TTC549 (cell line): Measurements from ENCODE around the gene CNOT9.

ENCODE experiments used
- FAIRE-seq: peaks from 2 replicates; lab custom pipeline; 2012; peaks lifted over from hg19 to GRCh38; lab: Jason Lieb, UNC

Gene CNOT9

DNA sequence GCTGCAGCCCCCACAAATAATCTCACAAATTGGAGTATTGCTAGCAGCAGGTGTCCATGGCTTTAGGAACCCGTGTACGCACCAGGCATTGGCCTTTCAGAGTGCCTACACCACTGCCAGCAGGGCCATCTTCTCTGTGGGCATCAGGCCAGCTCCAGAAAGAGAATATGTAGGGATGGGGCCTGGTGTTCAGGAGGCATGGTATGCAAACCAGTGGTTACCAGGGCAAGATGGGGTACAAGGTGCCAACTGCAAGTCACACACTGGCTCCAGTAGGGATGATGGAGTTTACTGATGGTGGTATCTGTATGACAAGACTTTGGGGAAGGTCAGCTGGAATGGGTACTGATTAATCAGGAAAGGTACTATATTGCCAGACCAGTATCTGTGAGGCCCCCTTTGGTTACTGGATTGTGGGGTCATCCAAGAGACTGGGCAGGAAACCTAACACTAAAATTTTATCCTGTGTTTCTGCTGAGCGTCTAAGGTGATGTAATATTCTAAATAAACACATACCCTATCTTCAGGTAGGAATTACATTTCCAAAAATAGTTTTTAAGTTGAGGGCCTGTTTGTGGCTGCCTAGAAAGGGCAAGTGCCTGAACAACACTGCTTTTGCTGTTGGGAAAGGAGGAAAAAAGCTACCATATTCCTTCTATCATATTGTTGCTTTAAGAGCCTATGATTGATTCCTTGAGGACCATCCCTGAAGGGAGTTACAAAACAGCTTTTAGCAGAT, 9.0 kb downstream of the CNOT9 start:
- FAIRE-seq: no peak

GRCh38 chr2:218578272-218578877, 9.7 kb downstream of the CNOT9 start:
- FAIRE-seq: no peak

DNA sequence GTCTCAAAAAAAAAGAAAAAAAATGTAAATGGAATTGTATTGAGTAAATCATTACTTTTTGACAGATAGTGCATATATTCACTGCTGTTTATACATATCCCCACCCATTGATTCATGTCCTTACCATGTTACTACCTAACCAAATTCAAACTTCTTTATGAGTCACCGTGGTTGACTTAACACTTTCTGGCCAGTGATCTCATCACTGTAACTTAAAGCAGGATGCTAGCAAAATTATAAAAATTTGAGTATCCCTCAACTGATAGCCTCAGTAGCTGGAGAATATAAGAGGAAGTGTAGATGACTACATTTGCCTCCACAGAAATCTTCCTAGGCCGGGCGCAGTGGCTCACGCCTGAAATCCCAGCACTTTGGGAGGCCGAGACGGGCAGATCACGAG, 13.4 kb downstream of the CNOT9 start:
- no peak for FAIRE-seq

- no peak for FAIRE-seq
Observed at GRCh38 chr2:218583983-218584850, 15.6 kb downstream of the CNOT9 start.

GRCh38 chr2:218585541-218585940, 16.9 kb downstream of the CNOT9 start:
- no peak for FAIRE-seq

DNA sequence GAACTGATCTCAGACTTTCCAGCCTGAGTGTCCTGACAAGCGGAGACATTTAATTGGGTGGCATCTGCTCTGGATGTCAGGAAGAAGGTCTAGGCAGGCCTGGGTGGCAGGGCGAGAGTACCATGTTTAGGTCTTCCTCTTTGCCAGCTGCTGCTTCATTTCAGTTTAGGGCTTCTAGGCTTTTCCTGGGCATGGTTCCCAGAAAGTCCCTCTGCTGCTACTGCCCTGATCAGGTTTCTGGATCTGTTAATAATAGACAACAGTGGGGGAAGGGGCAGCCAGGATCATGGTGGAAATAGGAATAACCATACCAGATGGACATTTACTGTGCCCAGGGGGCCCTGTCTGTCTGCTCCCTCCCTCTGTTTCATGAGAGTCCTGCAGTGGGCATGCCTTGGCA, 36.8 kb downstream of the CNOT9 start:
- no peak for FAIRE-seq

GRCh38 chr2:218607436-218608115, 38.9 kb downstream of the CNOT9 start, which contains the start of gene PLCD4:
Gene PLCD4 (plus strand): TSS chr2:218607899. CDS start chr2:218615740, 7,841 bp downstream.
- no peak for FAIRE-seq

GRCh38 chr2:218615868-218616315, 47.3 kb downstream of the CNOT9 start:
- no peak for FAIRE-seq

- FAIRE-seq: no peak
Observed at GRCh38 chr2:218618102-218618860, 49.6 kb downstream of the CNOT9 start.

DNA sequence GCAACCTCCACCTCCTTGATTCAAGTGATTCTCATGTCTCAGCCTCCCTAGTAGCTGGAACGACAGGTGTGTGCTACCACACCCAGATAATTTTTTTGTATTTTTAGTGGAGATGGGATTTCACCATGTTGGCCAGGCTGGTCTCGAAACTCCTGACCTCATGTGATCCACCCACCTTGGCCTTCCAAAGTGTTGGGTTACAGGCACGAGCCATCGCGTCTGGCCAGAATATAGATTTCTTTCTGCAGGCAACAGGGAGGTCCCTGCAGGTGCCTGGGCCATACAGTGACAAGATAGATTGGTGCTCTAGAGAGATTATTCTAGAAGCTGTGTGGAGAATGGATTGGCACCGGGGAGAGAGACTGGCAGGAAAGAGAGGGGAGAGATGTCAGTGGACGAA, 52.4 kb downstream of the CNOT9 start:
- no peak for FAIRE-seq

DNA sequence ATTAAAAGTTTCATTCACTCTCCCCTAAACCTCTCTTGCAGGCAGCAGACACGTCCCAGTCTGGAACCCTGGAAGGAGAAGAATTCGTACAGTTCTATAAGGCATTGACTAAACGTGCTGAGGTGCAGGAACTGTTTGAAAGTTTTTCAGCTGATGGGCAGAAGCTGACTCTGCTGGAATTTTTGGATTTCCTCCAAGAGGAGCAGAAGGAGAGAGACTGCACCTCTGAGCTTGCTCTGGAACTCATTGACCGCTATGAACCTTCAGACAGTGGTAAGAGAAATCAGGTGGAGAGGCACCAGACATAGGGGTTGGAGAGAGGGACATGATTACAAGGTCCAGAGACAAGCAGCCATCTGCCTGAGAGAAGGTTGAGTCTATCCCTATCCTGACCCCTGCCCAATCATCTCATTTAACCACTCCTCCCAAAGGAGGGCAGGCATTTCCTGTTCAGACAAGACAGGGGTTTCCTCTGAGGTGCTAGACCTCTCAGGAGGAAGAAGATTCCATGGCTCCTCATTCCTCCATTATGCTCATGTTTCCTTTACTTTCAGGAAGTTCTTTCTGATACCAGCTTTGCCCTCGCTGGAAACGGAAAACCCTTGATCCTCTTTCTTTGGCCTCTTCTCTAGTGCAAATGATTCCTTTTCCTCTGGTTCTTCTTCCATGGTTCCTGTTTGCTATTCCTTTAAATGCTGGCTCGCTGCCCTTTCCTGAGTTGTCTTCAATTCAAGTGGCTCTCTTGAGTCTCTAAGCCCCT, 54.1 kb downstream of the CNOT9 start:
- FAIRE-seq: no peak

DNA sequence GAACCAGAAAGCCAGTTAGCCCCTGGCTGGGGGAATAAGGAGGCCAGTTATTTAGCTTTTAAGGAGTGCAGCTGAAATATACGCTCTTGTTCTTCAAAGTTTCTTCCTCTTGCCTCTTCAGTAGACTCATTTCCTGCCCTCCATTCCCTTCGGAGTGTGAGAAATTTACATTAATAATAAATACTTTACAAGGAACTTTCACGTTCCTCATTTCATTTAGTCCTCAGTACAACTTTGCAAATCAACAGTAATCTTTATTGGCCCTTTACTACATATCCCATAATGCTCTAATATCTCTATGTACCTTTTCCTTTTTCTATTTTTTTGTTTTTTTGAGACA, 54.7 kb downstream of the CNOT9 start:
- FAIRE-seq: no peak

DNA sequence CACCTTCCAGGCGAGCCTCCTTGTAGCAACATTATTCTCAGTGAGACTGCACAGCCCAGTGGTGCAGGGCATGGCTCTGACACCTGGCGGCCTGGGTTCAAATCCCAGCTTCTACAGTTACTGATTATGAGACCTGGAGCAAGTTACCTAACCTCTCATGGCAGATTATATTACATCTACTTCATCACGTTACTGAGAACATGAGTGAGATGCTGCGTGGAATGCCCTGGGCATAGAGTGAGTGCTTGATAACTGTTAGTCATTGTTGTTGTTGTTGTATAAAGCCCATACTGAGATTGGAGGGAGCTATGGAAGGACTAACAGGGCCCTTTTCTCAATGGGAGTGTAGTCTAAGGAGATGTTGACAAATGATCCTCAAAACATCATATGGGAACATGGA, 57.7 kb downstream of the CNOT9 start:
- FAIRE-seq: no peak

- FAIRE-seq: no peak
Observed at GRCh38 chr2:218627939-218628338, 59.3 kb downstream of the CNOT9 start.

DNA sequence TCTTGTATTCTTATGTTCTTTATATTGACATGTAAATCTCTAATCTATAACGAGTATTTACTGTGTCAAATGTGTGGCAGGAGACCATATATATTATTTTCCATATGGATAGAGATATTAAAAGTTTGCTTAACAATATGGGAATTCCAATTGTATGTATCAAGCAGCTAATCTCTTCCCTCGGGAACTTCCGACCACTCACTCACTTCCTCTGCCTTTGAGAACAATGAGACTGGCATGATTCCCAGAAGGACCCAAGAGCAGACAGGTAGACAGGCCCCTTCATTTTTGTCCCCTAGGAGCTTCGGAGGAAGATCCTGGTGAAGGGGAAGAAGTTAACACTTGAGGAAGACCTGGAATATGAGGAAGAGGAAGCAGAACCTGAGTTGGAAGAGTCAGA, 63.2 kb downstream of the CNOT9 start:
- no peak for FAIRE-seq

DNA sequence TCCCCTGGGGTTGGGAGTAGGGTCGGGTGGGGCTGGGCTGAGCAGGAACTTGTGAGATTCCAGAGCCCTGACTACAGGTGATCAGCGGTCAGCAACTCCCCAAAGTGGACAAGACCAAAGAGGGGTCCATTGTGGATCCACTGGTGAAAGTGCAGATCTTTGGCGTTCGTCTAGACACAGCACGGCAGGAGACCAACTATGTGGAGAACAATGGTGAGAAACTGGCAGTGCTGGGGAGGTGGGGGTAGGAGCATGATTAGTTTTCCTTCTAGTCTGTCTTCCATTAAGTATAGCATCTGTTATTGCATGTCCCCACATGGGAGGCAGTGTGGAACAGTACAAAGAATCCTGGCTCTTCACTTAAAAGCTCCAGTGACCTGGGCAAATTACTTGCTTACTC, 67.1 kb downstream of the CNOT9 start:
- no peak for FAIRE-seq

DNA sequence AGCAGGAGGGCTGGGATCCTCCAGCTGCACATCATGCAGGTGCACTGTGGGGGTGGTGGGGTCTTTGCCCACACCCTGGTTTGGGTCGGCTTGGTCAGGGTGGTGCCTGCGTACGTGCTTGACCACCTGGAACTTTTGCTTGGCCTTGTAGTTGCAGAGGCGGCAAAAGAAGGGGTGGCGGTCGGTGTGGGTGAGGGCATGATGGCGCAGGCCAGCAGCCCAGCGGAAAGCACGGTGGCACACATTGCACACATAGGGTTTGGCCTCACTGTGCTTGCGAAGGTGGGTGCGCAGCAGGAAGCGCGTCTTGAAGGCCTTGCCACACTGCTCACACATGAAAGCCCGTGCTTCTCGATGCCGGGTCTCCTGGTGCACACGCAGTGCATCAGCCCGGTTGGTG, 69.7 kb downstream of the CNOT9 start:
- no peak for FAIRE-seq

DNA sequence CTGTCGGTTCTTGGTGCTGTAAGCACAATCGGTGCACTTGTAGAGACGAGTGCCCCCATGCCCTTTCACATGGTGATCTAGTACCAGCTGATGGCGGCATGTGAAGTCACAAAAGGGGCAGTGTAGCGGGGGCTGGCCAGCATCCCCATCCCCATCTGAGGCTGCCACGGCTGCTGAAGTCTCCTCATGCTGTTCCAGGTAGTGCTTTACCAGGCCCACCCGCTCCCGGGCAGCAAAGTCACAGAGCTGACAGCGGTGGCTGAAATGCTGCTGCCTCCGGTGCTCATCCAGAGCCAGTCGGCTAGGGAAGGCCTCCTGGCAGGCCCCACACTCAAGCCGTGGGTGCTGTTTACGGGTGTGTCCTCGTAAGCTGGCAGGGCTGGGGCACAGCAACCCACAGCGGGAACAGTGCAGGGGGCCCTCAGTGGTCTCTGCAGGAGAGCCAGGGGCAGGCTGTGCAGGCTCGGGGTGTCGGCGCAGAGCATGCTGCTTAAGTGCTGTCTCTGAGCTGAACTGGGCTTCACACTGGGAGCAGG, 73.5 kb downstream of the CNOT9 start:
- no peak for FAIRE-seq

DNA sequence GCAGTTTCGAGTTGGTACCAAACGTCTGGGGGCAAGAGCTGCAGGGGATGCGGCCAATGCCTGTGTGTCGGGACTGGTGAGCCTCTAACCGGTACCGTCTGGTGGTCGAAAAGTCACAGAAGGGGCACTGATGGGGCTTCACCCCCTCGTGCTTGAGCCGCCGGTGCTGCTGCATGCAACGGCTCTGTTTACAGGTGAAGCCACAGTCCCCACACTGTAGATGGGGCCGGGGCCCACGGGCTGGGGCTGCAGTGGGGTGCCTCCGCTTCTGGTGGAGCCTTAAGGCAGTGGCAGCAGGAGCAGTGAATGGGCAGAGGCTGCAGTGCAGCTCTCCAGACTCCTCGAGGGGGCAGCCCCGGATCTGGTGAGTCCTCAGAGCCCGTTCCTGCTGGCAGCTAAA, 74.1 kb downstream of the CNOT9 start:
- FAIRE-seq: no peak

GRCh38 chr2:218643751-218644310, 75.2 kb downstream of the CNOT9 start:
- FAIRE-seq: no peak
